ENCODE results near the gene HMGCL.

- no peak for TF ChIP-seq CTCF (IDR thresholded peaks at IDR 0.05)
- TF ChIP-seq EP300 (IDR thresholded peaks at IDR 0.05): no peak
- TF ChIP-seq POLR2A (IDR thresholded peaks at IDR 0.05; ENCODE audit: low read depth): no peak
- no peak for TF ChIP-seq POLR2AphosphoS5 (IDR thresholded peaks at IDR 0.05)
Observed at GRCh38 chr1:23793861-23794731, 31.1 kb downstream of the HMGCL start.
